B cell (primary cell): ENCODE measurements around the gene ID3.

Source experiments
- CTCF ChIP-seq: fragments of 200-600 bp; IDR thresholded peaks from one replicate; pipeline ENCODE4 v1.8.0; 2022; ENCODE audit warnings: antibody characterized with exemption, mild to moderate bottlenecking
- EZH2 ChIP-seq: IDR thresholded peaks from 2 replicates; pipeline ENCODE4 v1.6.1; 2012; ENCODE audit warnings: borderline replicate concordance, low read depth, mild to moderate bottlenecking, moderate library complexity, low read length; ENCODE audit not compliant: insufficient read depth, poor library complexity, severe bottlenecking

- TF ChIP-seq CTCF (no peak), EZH2 (no peak)
Observed at GRCh38 chr1:23526329-23527041, 32.8 kb downstream of the ID3 start.
